ENCODE data around the gene ADAM12. TPM values are rescaled to one million over a fixed set of nuclear protein-coding genes. Genes with fewer than 3 reads are reported as not detected.

Gene ADAM12
- total RNA-seq, 1 experiment from 2014 or later: 0.24 TPM

DNA sequence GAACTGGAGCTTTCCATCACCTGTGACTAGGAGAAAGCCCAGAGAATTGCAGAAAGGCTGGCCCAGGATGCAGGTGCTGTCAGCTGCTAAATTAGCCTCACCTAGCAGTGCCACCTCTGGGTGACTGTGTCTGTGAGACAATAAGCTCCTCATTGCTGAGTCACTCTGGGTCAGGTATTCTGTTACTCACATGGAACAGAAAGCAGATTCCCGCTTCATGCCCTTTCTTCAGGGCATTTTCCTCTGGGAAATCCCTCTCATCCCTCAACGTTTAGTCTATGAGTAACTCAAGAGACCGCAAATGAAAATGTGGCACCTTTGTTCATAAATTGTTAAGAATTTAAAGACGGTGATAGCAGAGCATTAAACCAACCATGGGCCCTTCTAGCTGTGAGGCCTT is 184.0 kb downstream of the ADAM12 start:
- no peak overlapping the region for H3K14ac ChIP-seq (ENCODE audit: insufficient read depth, low read length)
- H3K9me3 ChIP-seq (ENCODE audit: control insufficient read depth, low read depth, low read length): no peaks in the 10 kb centered on the region
- no peak overlapping the region for H3K56ac ChIP-seq (ENCODE audit: insufficient read length, low read depth, low read length)
- no peak overlapping the region for H2AFZ ChIP-seq (ENCODE audit: low read length)
- no peak overlapping the region for H3K23ac ChIP-seq (ENCODE audit: insufficient read length, low read depth, low read length)
- H3K23me2 ChIP-seq (ENCODE audit: insufficient read length, low read depth, low read length, poor library complexity, severe bottlenecking): no peaks in the 10 kb centered on the region
- peaks cover 5% of the 10 kb centered on the region for H3K27me3 Mint-ChIP-seq (ENCODE audit: low read depth)
- H2AK5ac ChIP-seq (ENCODE audit: insufficient read length, low read length): no peak overlapping the region
- no peak overlapping the region for H2BK12ac ChIP-seq (ENCODE audit: insufficient read length, low read depth, low read length)
- H3K79me2 ChIP-seq (ENCODE audit: insufficient read depth, low read length): no peaks in the 10 kb centered on the region
- no peaks in the 10 kb centered on the region for H3K4me1 ChIP-seq (ENCODE audit: insufficient read depth, low read length)
- no peak overlapping the region for H3K4me3 Mint-ChIP-seq
- H3K27ac Mint-ChIP-seq: no peak overlapping the region
- TF ChIP-seq, protein P1, sequence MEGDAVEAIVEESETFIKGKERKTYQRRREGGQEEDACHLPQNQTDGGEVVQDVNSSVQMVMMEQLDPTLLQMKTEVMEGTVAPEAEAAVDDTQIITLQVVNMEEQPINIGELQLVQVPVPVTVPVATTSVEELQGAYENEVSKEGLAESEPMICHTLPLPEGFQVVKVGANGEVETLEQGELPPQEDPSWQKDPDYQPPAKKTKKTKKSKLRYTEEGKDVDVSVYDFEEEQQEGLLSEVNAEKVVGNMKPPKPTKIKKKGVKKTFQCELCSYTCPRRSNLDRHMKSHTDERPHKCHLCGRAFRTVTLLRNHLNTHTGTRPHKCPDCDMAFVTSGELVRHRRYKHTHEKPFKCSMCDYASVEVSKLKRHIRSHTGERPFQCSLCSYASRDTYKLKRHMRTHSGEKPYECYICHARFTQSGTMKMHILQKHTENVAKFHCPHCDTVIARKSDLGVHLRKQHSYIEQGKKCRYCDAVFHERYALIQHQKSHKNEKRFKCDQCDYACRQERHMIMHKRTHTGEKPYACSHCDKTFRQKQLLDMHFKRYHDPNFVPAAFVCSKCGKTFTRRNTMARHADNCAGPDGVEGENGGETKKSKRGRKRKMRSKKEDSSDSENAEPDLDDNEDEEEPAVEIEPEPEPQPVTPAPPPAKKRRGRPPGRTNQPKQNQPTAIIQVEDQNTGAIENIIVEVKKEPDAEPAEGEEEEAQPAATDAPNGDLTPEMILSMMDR (conservative IDR thresholded peaks at IDR 0.05): no peak
- H2BK20ac ChIP-seq (ENCODE audit: low read depth, low read length, poor library complexity, severe bottlenecking): no peak overlapping the region
- no peaks in the 10 kb centered on the region for H3K27me3 ChIP-seq (ENCODE audit: insufficient read depth, low read length)
- no peak for DNase-seq
- no peak overlapping the region for H4K8ac ChIP-seq (replicated peaks; ENCODE audit: insufficient read length, low read depth, low read length)
- peaks cover 0 to 4% (median 0%) of the 10 kb centered on the region in 3 experiments; a peak in 2 of 7 replicates for H3K36me3 Mint-ChIP-seq (ENCODE audit: insufficient read depth in 1 of 3, low read depth in 3 of 3)
- no peak overlapping the region for H3K9ac ChIP-seq (ENCODE audit: extremely low read depth, insufficient read length, low read length)
- no peak overlapping the region for H2BK5ac ChIP-seq (ENCODE audit: insufficient read length, low read length)
- no peak overlapping the region for H4K5ac ChIP-seq (ENCODE audit: insufficient read length, low read depth, low read length)
- H3K79me1 ChIP-seq (ENCODE audit: insufficient read depth, low read depth, low read length, poor library complexity, severe bottlenecking): no peaks in the 10 kb centered on the region
- no CpG with 5 or more reads among the region's 4 CpGs for WGBS (ENCODE audit: extremely low coverage, insufficient read length, low lambda C conversion rate)
- H3T11ph ChIP-seq (ENCODE audit: low read length): no peak overlapping the region
- no peaks in the 10 kb centered on the region for H4K20me1 ChIP-seq (ENCODE audit: control insufficient read depth, insufficient read depth, insufficient read length)
- H2BK120ac ChIP-seq (ENCODE audit: low read depth, low read length, poor library complexity, severe bottlenecking): no peak overlapping the region
- peaks cover 2 to 3% of the 10 kb centered on the region in 2 experiments; a peak in 2 of 5 replicates for H3K9me3 Mint-ChIP-seq
- H4K91ac ChIP-seq (ENCODE audit: insufficient read length, low read depth, low read length): no peak overlapping the region
- no peak overlapping the region for H3K18ac ChIP-seq (ENCODE audit: insufficient read length, low read depth, low read length)
- H3K4me1 Mint-ChIP-seq: no peaks in the 10 kb centered on the region
- H3K4me2 ChIP-seq (ENCODE audit: insufficient read depth, insufficient read length, low read length): no peak overlapping the region
- no peak overlapping the region for H3K27ac ChIP-seq (ENCODE audit: insufficient read length, low read depth, low read length)
- H3K4ac ChIP-seq (ENCODE audit: low read depth, low read length): no peak overlapping the region
- H2BK15ac ChIP-seq (ENCODE audit: low read depth, low read length): no peak overlapping the region

All from H9 (cell line).